Stimulated activated CD8-positive, alpha-beta memory T cell treated with anti-CD3 and anti-CD28 coated beads, Interleukin-12 subunit alpha, Interleukin-12 subunit beta, amount 100 ng/mL, for 24 hours (primary cell): ENCODE measurements around the gene RNF212.
"Not testable (repeated sequence)": the region's sequence is repeated elsewhere in the genome, so short reads cannot be mapped to it uniquely, and the experiment has no call there.

ENCODE experiments used
- DNase-seq: peaks from one replicate; pipeline ENCODE4 v3.0.0-alpha.2; 2020; ENCODE audit errors: extremely low read depth

Gene RNF212

DNA sequence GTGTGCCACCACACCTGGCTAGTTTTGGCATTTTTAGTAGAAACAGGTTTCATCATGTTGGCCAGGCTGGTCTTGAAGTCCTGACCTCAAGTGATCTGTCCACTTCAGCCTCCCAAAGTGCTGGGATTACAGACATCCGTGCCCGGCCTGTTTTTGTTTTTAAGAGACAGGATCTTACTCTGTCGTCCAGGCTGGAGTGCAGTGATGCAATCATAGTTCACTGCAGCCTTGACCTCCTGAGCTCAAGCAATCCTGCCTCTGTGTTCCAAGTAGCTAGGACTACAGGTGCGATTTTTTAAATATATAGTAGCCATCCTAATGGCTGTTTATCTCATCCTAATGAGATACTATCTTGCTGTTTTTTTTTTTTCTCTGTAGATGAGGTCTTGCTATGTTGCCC is 47.6 kb downstream of the RNF212 start:
- no peak for DNase-seq

DNA sequence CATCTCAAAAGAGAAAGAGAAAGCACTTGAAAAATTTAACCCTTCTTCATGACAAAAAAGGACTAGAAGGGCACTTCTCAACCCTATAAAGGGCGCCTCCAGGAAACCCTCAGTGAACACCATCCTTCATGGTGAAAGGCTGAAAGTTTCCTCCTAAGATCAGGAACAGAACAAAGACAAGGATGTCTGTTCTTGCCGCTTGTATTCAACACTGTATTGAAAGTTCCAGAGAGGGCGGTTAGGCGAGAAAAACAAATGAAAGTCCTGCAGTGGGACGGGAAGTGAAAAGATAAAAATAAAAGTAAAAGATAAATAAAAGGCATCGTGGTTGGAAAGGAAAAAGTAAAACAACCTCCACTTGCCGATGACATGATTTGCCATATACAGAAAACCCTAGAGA is 50.9 kb downstream of the RNF212 start:
- no peak for DNase-seq

DNA sequence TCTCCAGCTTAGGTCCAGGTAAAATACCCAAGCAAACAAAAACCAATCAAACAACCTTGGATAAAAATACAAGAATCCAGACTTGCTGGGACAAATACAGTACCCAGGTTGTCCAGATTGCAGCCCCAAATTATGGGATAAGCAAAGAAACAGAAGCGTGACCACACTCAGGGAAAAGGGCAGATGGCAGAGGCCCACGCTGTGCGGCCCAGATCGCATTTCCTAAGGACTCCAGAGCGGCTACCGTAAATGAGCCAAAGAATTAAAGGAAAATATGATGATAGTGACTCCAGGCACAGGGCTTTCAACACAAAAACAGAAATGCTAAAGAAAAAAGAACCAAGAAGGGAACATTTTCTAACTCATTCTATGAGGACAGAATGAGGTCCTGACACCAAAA is 51.6 kb downstream of the RNF212 start:
- DNase-seq, result no peak

DNA sequence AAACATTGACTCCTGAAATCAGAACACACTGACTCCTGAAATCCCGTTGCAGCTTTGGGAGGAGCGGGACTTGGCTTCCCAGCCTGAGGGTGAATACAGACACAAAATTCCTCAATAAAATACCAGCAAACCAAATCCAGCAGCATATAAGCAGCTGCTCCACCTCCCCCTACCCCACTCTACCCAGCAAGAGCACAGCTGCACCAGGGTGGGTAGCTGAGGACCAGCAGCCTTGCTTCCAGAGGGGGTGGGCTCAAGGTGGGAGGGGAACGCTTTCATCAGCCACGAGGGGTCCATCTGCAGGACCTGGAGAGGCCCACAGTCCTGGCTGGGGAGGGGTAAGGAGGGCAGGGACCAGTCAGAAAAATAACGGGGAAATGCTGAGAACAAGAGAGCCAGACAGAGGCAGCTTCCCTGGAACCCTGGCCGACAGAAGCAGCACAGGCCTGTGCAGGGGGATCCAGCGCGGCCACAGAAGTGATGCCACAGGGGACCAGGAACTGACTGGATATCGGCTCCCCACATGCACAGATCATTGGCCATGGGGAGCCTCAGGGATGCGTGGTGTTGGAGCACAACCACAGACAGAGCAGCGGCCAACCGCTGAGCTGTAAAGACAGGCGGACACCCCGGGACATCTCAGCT is 52.2 kb downstream of the RNF212 start:
- no peak for DNase-seq

DNA sequence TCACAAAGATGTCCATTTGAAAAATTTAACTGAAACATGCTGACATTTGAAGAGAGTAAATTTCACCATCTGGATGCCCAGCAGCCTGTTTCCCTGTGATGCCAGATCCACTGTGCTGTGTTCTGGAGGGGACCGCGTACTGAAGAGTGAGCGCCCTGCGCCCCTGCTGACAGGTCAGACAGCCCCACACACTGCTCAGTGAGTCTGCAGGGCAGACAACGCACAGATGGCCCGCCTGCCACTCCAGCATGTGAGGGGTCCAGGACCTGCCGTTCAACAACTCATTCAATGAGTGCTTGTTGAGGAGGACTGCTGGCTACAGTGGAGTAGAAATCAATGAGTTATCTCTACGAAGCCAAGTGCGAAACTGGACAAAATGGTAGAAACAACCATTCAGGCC is 52.7 kb downstream of the RNF212 start:
- no peak for DNase-seq

DNA sequence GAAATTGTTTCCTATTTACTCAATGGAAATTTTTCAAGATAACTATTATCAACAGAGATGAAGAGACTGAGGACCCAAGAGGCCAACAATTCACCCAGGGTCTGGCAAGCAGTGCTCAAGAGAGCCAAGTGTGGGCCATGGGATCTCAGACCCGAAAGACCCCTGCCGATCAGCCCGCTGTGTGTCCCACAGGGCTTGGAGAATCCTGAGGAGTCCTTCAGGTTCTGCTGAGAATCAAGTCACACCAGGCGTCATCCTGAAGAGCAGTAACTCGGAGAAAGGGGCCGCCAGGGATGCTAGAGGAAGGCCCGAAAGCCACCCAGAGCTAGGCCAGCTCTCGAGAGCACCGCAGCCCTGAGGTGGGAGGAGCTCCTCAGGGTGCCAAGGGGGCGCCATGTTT is 53.2 kb downstream of the RNF212 start:
- no peak for DNase-seq

DNA sequence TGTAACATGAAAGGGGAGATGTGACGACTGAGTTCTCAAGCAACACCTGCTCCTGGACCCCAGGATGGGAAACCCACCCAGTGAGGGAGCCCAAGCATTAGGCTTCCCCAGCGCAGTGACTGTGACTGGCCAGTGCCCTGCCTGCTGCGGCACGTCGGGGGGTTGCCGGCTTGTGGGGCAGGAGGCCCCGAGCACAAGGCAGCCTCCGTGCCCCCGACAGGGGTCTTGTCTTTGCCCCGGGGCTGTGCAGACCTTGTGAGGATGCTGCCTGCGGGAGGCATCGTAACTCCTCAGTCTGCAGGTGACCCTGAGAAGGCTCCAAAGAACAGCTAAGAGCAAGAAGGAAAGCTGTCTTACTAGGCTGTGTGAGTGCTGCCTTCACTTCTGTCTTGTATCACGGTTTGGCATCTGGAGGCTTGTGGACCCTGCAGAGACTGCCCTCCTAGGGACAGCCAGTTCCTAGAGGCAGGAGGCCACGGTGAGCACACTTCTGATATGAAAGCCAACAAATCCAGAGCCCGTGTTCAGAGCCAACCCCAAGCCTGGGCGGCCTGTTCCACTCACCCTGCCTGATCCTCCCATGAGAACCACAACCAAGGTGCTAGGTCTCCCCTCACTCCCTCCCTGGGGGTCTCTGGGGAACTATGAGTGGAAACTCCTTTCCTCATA is 54.2 kb downstream of the RNF212 start:
- no peak for DNase-seq

DNA sequence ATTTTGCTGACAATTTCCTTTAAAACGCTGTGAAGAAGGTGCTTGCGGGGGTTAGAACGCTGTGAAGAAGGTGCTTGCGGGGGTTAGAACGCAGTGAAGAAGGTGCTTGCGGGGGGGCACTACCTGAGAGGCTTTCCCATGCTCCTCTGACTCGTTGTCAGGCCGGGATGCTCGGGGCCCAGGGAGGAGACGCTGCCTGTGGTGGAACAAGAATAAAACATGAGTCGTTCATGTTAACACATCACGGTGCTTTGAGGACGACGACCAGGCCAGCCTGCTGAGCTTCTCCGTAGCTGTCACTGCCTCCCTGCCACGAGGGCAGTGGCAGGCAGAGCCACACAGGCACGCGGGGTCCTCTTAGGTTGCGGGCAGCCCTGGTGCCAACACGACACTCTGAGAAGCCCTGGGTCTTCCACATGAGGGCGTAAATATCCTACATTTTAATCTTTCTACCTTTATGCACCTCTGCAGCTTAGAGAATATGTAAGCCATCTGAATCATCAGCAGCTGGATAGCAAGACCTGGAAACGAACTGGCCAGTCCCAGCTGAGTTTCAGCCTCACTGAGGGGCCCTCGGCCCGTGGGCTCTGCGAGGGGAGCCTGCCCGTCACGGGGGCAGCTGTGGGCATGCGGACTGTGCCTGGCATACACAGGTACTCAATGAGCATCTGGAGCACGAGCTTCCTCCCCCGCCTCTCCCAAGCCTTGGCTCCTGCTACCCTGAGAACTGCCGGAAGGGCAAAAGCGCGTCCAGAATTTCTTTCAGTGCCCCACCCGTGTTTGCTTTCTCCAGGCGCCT is 55.0 kb downstream of the RNF212 start:
- DNase-seq, result no peak

DNA sequence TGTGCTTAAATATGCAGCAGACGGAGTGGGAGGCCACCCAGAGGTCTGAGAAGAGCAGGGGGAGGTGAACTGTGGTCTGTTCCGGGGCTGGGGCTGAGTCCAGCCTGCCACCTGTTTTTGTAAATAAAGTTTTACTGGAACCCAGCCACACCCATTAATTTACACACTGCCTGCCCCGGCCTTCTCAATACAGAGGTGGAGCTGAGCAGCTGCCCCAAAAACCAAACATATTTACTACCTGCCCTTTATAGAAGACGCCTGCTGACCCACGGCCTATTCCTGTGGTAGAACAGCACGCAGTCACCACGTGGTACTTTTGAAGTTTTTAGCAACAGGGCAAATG is 56.0 kb downstream of the RNF212 start:
- DNase-seq, result no peak

DNA sequence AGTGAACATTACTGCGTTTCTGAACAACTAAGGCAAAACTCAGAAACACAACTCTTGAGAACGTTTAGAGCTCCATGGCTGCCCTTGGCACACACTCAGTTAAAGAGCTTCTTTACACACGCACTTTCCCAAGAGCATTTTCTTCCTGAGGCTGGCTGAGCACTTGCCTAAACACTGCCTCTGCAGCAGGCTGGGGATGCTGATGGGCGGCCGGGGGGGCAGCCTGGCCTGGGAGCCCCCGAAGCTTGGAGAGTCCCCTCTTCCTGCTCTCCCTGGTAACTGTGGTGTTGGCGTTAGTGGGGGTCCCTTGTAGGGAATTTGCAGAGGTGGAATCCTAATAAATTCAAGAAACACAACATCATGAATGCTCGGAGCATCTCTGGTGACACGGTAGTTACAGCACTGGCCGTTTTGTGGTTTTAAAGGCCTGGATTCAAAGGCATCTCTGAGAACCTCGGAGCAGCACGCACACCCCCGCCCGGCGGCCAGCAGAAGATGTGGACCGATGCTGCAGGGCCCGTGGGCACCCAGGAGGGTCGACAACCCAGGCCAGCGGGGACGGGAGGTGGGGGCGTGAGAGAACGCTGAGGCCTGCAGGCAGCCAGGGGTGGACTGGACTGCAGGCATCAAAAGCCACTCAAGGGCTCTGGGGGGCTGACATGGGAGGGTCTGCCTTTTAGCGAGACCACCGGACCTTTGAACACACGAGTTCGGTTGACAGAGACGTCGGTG is 56.5 kb downstream of the RNF212 start:
- DNase-seq, result no peak

DNA sequence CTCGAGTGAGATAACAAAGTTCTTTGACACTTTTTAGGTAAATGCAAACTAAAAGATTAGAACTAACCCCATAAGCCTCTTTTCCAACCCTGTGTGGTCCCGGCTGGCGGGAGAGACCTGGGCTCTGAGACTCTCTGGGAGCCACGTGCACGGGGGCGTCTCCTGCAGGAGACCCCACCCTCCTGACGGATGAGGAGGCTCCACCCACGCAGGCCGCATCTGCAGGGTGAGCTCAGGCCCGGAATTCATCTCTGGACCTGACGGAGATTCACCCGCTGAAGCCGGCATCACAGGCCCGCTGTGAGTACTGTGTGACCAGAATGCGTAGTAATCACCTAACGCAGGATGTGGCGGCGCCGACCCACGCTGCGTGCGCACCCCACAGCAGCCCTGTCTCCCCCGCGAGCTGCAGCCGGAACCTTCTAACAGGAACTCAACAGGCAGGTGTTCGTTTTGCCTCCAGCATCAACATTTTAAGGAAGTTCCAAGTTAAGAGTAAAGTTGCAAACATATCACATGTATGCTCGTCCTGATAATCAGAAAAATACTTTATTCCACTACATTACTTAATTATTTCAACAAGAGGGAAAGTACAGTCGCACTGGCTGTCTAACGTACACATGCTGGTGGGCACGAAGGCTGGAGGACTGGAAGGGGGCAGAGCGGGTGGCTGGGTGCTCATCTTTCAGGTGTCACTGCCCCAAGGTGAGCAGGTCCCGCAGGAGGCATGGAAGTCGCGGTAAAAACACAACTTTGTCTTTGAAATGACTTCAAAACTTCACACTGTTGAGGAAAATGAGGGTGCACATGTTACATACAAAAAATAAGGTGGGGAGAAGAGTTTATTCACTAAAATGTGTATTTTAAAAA is 57.4 kb downstream of the RNF212 start:
- DNase-seq, result peak; percentile 55

DNA sequence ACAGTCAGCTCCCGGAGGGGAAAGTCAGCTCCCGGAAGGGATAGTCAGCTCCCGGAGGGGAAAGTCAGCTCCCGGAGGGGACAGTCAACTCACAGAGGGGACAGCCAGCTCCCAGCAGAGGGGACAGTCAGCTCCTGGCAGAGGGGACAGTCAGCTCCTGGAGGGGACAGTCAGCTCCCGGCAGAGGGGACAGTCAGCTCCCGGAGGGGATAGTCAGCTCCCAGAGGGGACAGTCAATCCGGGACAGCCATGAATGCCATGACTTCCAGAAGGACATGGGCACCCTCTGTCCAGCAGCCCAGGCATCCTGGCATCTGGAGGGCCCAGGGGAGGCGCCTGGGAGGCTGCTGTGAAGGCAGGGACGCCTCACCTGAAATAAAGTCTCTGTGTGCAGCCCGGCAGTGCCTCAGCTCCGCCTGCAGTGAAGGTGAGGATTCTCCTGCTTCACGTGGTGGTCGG is 58.1 kb downstream of the RNF212 start:
- DNase-seq, result not testable (repeated sequence)

DNA sequence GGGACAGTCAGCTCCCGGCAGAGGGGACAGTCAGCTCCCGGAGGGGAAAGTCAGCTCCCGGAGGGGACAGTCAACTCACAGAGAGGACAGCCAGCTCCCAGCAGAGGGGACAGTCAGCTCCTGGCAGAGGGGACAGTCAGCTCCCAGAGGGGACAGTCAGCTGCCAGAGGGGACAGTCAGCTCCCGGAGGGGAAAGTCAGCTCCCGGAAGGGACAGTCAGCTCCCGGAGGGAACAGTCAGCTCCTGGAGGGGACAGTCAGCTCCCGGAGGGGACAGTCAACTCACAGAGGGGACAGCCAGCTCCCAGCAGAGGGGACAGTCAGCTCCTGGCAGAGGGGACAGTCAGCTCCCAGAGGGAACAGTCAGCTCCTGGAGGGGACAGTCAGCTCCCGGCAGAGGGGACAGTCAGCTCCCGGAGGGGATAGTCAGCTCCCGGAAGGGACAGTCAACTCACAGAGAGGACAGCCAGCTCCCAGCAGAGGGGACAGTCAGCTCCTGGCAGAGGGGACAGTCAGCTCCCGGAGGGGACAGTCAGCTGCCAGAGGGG is 58.6 kb downstream of the RNF212 start:
- DNase-seq, result not testable (repeated sequence)

DNA sequence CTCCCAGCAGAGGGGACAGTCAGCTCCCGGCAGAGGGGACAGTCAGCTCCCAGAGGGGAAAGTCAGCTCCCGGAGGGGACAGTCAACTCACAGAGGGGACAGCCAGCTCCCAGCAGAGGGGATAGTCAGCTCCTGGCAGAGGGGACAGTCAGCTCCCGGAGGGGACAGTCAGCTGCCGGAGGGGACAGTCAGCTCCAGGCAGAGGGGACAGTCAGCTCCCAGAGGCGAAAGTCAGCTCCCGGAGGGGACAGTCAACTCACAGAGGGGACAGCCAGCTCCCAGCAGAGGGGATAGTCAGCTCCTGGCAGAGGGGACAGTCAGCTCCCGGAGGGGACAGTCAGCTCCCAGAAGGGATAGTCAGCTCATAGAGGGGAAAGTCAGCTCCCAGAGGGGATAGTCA is 59.5 kb downstream of the RNF212 start:
- DNase-seq, result not testable (repeated sequence)

DNA sequence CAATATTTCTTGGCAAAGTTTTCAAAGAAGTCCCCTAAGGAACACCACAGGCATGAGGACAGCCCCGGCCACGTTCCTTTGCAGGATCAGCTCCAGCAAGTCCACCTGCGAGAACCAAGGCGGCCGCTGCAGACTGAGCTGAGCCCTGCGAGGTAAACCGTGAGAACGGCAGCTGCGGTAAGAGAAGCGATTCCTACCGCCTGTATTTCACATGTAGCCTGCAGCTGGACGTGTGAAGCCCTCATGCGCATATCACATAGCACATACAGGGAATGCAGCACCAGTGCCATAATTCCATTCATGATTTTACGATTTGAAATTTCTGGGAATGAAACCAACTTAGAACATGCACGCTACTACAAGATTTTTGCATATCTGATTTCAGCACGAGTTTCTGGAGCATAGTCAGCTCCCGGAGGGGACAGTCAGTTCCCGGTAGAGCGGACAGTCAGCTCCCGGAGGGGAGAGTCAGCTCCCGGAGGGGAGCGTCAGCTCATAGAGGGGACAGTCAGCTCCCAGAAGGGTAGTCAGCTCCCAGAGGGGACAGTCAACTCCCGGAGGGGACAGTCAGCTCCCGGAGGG is 60.2 kb downstream of the RNF212 start:
- DNase-seq, result no peak

DNA sequence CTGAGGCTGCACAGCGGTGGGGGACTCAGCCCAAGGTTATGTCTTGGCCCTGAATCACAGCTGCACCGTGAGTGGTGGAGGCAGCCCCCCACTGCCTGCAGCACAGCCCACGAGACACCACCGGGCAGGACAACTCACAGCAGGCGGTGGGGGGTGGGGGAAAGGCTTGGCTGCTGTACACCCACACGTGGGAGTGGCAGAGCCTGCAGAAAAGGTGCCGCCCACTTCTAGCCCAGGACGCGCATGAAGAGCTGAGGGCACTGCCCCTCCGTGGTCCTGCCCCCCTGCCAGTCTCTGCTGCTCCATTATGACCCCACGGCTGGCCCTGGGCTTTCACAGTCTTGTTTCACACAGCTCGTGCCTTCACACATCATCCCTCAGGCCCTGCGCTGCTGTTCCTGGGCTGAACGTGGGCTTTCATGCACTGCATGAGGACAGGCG is 61.1 kb downstream of the RNF212 start:
- DNase-seq, result no peak

DNA sequence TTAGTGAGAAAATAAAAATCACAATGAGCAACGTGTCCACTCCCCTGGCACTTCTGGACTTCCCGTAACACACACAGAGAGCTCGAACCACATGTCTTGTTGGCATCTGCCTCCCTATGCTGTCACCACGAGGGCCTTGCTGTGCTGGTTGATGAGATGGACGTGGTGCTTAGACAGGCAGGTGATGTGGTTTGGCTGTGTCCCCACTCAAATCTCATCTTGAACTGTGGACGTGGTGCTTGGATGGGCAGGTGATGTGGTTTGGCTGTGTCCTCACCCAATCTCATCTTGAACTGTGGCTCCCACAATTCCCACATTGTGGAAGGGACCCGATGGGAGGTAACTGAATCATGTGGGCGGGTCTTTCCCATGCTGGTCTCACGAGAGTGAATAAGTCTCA is 61.9 kb downstream of the RNF212 start:
- no peak for DNase-seq

DNA sequence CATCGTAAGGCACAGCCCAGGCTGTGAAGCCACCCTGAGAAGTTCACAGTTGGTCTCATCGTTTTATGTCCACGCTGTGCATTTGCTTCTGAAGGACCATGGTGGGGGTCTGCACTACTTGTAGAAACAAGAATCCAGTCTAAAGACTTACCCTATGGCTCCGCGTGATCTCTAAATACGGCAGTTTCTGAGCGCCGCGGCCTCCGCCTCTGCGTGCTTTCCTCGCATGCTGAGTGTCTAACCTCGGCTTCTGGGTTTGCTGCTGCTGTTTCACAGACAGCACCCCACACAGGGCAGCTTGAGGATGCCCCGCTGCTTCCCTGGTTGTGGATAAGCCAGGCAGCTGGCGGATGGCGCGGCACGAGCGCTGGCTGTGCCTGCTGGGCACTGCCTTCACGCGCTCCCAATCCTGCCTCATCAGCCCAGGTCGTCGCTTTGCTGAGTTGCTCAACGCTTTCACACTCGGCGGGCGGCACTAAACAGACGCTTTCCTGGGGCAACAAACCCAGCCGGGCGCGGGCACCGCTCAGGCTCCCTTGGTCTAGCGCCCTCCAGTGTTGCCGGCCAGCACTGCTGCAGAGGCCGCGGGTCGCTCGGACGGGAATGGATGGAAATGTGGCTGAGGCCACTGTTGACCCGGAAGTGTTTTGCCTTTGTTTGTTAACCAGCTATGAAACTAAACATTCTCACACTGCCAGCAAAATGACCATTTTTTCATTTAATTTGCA is 62.7 kb downstream of the RNF212 start:
- DNase-seq, result no peak

DNA sequence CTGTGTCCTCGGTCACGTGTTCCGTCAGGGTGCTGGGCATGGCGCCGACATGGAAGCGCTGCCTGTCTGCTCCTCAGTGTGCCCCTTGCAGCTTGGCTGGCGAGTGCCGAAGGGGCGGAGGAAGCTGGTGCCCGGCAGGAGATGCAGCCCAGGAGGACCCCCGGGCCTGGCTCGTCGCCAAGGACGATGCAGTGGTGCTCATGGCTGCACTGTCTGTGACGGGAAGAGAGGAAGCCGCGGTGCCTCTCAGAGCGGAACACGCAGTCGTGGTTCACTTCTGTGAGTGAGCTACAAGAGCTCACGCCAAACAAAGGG is 63.8 kb downstream of the RNF212 start:
- no peak for DNase-seq
